Measurements from ENCODE around the gene TNNT3.
"Not testable (repeated sequence)": the region's sequence is repeated elsewhere in the genome, so short reads cannot be mapped to it uniquely, and the experiment has no call there.

Gene TNNT3

DNA sequence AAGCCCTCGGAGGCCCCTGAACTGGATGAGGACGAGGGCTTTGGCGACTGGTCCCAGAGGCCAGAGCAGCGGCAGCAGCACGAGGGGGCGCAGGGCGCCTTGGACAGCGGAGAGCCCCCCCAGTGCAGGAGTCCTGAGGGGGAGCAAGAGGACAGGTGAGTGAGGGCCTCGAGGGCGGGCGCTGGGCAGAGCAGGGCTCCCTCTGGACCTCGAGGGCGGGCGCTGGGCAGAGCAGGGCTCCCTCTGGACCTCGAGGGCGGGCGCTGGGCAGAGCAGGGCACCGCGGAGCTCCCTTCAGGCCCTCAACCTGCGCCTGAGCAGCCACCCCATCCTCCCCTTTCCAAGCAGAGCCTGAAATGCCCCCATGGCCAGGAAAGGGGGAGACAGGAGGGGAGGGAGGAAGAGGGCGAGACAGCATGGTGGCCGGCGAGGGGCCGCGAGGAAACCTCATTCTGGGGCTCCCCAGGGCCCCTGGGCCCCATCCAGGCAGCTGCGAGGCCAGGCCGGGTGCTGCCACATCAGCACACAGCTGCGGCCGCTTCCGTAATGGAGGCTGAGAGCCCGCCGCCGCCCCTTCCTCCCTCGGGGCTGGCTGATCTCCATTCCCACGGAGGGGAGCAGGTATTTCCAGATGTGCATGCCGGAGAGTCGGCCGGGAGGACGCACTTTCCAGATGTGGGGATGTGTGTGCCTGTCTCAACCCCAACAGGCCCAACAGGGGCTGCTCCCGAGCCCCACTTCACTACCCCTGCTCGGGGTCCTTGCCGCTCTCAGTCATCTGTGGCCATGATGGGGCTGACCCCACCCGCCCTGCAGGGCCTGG lies 37.9 kb upstream of the TNNT3 start:
- peak; percentile 18 for DNase-seq
- ATAC-seq: peak; percentile 8

DNA sequence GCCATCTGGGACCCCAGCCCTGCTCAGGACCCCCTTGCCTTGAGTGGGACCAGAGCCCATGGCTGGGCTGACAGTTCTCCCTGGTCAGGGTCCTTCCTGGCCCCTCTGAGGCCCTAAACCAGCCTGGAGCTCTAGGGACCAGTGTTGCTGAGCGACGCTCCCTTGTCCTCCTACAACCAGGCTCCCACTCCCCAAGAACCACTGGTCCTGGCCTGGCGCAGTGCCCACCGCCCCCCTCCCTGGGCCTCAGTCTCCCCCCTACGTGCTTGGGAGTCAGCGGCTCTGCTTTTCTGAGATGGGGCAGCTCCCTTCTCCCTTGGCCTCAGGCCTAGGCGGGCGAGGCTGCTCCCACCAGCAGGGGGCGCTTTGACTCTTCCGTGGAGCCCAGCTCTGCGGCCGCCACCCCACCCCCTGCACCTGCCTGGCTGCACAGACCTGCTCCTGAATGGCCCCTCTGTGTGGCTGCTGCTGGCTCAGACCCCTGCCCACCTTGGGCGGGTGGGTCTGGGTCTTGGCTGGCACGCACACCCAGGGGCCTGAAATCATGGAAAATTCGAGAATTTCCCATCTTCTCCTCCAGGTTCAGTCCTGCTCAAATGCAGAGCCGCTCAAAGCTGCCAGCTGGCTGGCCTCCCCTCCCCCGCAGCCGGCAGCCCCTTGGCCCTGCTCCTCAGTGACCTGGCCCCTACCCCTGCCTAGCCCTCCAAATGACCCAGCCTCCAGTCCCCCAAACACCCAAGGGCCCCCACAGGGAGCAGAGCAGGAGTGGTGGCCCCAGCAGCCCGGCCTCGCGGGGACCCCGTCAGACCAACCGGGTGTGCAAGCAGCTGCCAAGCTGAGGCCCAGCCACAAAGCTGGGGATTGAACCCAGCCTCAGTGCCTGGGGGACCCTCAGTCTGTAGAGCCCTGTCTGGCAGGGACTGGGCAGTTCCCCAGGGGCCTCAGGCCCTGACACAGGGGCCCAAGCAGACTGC lies 37.0 kb upstream of the TNNT3 start:
- ATAC-seq (peak; percentile 83), DNase-seq (peak; percentile 90)

DNA sequence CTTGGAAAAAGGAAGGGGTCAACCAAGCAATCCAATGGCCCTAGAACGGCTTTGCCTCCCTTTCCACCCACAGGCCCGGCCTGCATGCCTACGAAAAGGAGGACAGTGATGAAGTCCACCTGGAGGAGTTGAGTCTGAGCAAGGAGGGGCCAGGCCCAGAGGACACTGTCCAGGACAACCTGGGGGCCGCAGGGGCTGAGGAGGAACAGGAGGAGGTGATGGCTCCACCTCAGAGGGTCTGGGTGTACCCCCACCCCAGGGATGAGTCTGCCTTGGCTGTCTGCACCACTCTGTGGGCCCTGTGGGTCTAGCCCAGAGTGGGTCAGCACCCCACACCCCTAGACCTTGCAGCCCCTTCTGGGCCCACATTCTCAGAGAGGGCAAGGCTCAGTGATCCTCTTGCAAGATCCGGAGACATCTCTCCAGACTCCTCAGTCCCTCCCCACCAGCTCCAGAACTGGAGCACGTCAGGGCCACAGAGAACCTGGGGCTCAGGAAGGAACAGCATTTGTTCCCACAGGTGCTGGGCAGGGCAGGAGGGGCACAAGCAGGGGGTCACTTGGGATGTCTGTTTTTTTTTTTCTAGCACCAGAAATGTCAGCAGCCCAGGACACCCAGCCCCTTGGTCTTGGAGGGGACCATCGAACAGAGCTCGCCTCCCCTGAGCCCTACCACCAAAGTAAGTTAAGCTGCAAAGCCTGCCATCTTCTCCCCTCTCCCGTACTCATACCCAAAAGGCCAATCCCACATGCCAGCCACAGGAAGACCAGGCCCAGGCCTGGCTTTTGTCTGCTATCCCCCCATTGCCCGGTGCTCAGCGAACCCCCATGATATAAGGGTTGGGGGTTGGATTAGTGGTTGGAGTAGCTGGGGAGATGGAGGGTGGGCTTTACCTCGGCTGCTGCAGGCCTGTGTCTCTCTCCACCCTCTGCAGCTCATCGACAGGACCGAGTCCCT lies 35.9 kb upstream of the TNNT3 start:
- DNase-seq: no peak
- ATAC-seq: no peak

DNA sequence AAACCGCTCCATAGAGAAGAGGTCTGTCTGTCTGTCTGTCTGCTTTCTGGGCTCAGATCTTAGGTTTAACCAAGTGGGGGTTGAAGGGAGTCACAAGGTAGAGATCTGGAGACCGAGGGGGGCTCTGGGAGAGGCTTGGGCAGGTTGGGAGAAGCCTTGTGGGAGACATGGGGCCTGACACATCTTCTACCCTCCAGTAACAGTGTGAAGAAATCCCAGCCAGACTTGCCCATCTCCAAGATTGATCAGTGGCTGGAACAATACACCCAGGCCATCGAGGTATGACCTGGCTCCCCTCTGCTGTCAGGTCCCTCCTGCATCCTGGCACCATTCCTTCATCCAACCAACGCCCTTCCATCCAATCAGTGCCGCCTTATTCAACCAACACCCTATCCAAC lies 35.2 kb upstream of the TNNT3 start:
- no peak for ATAC-seq
- no peak for DNase-seq

DNA sequence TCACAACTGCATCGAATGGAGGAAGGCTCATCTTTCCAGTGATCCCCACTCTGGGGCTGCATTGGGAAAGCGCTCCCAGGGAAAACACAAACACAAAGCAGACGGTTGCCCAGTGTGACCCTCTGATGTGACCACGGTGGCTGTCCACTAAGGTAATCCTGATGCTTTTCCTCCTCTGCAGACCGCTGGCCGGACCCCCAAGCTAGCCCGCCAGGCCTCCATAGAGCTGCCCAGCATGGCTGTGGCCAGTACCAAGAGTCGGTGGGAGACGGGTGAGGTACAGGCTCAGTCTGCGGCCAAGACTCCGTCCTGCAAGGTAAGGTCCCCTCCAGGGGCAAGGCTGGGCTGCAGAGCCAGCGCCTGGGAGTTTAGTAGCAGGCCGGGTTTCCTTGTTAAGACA lies 33.0 kb upstream of the TNNT3 start:
- not testable (repeated sequence) for DNase-seq, ATAC-seq

DNA sequence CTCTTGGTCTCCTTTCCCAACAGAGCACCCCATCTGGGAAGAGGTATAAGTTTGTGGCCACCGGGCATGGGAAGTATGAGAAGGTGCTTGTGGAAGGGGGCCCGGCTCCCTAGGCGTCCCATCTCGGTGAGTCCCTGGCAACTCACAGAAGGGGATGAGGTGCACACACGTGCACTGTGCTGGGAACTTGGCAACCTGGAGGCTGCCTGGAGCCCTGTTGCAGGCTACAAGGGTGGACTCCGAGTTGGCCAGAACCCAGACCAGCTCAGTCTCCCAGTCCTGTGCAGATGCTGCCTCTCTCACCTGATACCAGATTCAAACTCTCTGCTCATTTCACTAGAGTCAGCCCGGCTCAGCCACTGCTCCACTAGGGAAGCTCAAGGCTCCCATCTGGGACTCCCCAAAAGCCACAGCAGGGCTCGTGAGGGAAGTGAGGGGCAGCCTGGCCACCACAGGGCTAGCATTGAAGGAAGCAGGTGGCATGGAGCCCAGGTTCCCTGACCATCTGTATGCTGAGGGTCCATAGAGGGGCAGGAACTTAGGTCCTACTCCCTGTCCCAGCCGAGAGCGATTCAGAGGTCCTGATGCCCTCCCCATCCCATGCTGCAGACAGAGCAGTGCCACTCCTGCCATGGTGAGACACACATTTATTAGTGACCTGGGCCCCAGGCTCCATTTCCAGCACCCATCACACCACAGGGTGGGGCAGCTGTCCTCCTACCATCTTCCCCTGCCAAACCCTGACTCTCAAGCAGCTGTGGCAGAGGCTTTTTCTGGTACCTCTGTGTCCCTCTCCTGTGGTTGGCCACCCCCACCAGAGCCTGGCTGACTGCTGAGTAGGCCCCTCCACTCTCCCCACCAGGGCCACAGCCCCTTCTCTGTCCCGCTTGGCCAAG lies 31.8 kb upstream of the TNNT3 start:
- DNase-seq: no peak
- no peak for ATAC-seq

DNA sequence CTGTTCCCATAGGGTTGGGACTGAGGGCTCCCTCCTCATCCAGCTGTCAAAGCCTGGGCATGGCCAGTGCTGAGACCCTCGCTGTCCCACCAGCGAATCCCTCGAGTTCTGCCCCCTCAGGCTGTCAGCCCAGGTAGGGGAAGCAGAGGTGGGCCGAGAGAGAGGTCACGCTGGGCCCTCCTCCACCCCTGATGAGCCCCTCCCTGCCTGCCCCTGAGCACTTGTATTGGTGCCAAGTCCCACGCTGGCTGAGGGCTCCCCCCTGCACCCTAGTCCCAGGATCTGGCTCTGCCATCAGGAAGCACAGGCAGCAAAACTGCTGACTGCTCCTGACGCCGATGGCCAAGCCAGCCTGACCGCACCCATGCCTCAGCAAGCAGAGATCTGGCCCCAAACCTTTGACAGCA lies 31.2 kb upstream of the TNNT3 start:
- no peak for DNase-seq
- ATAC-seq: no peak

DNA sequence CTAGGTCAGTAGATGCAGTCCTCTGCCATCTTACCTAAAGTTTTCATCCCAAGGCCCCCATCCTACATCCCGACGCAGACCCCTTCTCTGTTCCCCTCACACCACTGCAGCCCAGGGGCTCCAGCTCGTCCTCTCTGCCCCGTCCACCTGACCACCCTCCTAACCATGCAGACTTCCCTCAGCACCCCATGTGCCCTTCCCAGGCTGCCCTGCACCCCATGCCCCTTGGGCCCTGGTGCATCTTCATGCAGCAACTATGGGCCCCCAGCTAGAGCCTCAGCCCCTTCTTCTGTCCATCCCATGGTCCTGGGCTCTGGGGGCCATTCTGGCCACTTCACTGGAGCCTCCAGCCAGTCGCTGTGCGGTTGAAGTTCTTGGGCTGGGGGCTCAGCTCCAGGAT lies 30.7 kb upstream of the TNNT3 start:
- DNase-seq: no peak
- ATAC-seq: no peak

DNA sequence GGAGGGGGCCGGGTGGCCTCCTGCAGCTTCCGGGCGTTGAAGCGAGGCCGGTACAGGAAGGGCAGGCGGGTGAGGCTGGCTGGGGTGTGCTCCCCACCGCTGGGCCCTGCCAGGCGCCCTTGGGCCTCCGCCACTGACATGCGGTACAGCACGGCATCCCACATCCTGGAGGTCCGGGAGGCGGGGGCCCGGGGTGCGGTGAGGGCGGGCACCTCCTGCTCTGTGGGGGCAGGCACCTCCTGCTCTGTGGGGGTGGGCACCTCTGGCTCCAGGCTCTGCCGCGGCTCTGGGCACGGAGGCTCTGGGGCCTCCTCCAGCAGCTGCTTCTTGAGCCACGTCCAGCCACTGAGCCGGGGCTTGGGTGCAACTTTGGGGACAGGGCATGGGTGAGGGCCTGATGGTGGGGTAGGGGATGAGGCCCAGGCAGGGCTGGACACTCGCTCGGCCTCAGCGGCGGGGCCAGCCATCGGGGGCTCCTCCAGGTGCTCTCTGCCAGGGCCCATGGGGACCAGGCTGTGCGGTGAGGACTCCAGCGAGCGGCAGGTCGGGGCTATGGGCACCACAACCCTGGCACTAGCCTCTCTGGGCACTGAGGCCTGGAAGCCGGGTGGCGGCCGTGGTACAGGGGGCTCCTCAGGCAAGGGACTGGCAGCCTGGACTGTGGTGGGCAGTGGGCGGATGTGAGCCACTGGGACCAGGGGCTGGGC lies 30.1 kb upstream of the TNNT3 start:
- peak; percentile 71 for ATAC-seq
- DNase-seq: peak; percentile 82

DNA sequence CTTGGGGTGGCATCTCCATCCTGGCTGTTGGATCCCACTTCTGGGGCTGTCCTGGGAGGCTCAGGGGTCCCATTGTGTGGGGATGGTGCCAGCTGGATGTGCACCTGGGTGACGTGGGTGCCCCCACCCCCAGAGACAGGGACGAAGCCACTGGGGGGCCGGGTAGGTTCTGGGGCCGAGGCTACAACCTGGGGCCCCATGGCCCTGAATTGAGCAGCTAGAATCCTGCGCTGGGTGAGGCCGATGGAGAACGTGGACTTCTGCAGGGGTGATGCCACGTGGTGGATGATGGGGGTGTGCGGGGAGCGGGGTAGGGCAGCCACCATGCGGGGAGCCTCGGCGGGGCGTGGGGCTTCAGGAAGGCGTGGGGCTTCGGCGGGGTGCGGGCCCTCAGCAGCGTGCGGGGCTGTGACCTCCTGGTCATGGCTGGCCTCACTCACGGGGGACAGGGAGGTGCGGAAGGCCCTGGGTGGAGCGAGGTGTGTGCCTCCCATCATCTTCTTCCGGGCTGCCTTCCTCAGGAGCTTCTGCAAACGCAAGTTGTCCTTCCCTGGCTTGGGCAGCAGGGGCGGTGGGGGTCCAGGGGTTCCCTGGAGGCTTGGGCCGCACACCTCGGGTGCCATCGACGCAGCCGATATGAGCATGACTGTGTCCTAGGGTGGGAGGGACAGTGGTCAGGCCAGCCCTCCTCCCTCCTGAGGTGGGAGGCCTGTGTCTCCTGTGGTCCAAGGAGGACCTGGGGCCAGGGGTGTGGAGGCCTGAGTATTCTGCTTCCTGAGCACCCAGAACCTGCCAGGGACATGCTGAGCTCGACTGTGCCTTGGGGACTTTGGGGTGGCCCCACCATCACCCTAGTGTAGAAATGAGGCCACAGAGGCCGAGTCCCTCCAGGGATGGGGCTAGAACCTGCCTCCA lies 29.3 kb upstream of the TNNT3 start:
- ATAC-seq (peak; percentile 6), DNase-seq (peak; percentile 49)

DNA sequence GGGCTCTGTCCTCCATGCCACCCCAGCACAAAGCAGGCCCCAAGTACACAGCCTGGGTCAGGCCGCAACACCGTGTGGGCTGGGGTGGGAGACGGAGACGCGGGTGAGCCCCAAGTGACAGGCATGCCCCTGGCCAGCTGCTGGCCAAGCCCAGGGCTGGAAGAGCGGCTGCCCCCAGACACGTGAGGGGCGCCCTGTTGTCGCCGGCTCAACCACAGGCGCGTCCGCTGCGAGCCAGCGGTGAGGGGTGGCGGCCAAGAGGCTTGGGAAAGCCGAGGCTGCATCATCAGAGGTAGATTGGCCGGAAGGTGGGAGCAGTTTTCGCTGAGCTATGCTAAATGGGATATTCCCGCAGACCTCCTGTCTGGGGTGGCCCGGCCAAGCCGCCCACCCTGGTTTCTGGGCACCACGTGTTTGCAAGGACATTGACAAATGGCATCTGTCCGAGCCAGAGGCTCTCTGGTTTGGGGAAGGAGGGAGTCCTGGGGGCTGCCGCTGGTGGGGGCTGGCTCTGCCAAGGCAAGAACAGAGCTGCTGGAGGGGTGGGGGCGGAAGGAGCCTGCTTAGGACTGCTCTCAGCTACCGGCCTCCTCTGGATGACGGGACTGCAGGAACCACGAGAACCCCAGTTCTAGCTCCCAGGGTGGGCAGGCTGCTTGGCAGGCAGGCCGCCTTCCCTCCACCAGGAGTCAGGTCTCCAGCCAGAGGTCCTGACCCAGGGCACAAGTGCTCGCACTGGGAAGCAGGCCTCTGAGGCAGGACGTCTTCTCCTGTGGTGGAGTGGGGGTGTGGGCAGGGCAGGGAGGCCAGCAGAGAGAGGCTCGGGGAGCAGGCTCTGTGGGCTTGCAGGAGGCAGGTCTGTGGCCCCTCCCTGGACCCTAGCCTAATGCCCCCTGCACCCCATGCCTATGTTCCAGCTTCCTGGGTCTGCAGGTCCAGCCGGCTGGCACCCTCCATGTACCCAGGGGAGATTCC lies 28.4 kb upstream of the TNNT3 start:
- DNase-seq (peak; percentile 42), ATAC-seq (peak; percentile 15)

DNA sequence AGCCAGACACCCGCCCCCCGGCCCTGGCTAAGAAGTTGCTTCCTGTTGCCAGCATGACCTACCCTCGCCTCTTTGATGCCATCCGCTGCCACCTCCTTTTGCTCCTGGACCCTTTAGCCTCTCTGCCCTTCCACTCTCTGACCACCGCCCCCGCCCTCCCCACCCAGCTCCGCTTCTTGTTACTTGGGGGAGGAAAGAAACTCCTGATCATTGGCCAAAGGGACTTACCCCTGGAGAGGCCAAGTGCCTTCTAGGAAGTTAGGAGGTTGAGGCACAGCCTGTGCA lies 27.7 kb upstream of the TNNT3 start, which contains the start of gene PRR33:
TSS of gene PRR33 (minus strand) at position 65 of the 285 bp plus-strand sequence. CDS start 1,311 bp downstream, outside the sequence.
- no peak for ATAC-seq

DNA sequence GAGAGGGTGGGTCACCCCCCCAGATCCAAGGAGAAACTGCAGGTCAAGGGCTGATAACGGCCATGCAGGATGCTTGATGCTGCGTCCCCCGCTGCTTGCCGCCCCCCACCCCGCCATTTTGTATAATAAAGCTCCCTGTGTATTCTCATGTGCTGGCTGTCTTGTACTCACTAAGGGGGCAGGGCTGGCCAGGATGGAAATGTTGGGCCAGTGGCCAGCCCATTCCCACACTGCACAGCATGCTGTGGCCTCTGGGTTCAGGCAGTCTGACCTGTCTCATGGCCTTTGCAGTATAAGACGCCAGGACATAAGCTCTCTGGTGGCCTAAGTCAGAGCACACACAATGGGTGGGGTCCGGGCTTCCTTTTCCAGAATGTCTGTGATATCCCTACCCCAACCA lies 27.4 kb upstream of the TNNT3 start:
- ATAC-seq (no peak), DNase-seq (no peak)

More for the DNA sequence above, 27.7 kb upstream of the TNNT3 start, which contains the start of gene PRR33:
- DNase-seq: no peak

DNA sequence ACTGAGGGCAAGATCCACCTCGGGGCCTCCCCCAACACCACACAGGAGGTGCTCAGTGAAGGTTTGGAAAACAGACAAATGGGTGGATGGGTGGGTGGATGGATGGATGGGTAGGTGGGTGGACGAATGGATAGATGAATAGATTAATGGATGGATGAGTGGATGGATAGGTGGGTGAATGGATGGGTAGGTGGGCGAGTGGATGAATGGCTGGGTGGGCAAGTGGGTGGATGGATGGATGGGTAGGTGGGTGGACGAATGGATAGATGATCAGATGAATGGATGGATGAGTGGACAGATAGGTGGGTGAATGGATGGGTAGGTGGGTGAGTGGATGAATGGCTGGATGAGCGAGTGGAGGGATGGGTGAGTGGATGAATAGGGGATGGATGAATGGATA lies 26.9 kb upstream of the TNNT3 start:
- no peak for ATAC-seq

DNA sequence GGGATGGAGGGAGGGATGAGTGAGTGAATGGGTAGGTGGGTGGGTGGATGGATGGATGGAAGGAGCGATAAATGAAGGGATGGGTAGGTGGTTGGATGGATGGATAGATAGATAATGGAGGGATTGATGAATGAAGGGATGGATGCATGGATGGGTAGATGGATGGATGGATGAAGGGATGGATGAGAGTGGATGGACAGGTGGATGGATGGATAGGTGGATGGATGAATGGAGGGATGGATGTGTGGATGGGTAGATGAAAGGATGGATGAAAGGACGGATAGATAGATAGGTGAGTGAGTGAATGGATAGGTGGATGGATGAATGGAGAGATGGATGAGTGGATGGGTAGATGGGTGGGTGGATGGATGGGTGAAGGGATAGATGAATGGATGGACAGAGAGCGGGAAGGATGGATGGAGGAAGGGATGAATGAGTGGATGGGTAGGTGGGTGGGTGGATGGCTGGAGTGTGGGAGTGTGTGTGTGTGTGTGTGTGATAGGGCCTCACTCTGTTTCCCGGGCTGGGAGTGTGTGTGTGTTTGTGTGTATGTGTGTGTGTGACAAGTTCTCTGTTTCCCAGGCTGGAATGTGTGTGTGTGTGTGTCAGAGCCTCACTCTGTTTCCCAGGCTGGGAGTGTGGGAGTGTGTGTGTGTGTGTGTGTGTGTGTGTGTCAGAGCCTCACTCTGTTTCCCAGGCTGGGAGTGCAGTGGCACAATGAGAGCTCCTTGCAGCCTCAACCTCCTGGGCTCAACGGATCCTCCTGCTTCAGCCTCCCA lies 25.7 kb upstream of the TNNT3 start:
- ATAC-seq (no peak), DNase-seq (no peak)

More for the DNA sequence above, 26.9 kb upstream of the TNNT3 start:
- DNase-seq: no peak

DNA sequence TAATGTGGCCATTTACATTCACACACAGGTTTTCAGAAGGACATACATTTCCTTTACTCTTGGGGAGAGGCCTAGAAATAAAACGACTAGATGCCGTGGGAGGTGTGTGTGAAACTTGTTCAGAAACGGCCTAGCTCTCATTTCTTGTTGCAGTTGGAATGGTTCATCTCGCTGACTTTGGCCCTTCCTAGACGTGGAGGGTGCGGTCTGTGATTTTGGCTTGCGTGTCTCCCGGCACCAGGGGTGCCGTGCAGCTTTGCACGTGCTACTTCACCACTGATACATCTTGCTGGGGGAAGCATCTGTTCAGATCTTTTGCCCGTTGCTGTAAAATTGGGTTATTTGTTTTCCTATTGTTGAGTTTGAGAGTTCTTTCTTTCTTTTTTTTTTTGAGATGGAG lies 24.7 kb upstream of the TNNT3 start:
- ATAC-seq (no peak), DNase-seq (no peak)

DNA sequence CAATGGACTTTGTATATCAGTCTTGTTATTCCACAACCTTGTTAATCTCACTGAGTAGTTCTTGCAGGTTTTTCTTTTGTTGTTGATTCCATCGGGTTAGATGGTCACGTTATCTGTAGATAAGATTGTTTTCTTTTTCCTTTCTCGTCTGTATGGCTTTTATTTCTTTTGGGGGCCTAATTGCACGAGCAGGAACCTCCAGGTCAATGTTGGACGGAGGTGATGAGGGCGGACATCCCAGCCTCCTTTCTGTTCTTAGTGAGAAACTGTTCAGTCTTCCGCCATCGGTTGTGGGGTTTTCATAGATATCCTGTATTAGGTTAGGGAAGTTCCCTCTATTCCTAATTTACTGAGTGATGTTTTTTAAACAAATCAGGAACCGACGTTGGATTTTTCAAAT lies 23.0 kb upstream of the TNNT3 start:
- ATAC-seq: no peak
- no peak for DNase-seq
